Spinal cord (tissue), 10 donors: ENCODE measurements around the gene OSBPL9. TPM values are rescaled to one million over a fixed set of nuclear protein-coding genes. Genes with fewer than 3 reads are reported as not detected.

ENCODE experiments used
- DNase-seq, 6 donors: peaks; one replicate each; pipeline versions ENCODE4 v3.0.0 to v3.0.0-alpha.2; 2013 to 2015; ENCODE audit warnings: low spot score in 6 of 6, low read depth in 4 of 6
- H3K27ac ChIP-seq: one replicate; pipeline ENCODE4 v1.5.1; 2013; ENCODE audit warnings: low read depth, low read length, control low read depth
- H3K27me3 ChIP-seq: one replicate; pipeline ENCODE4 v1.6.1; 2013; ENCODE audit warnings: low read length; ENCODE audit not compliant: control insufficient read depth, insufficient read depth
- H3K36me3 ChIP-seq: one replicate; pipeline ENCODE4 v1.6.1; 2013; ENCODE audit warnings: low read length; ENCODE audit not compliant: control insufficient read depth, insufficient read depth
- H3K4me1 ChIP-seq: one replicate; pipeline ENCODE4 v1.6.1; 2013; ENCODE audit warnings: low read length; ENCODE audit not compliant: control insufficient read depth, insufficient read depth
- H3K4me3 ChIP-seq: one replicate; pipeline ENCODE4 v1.5.1; 2013; ENCODE audit warnings: low read depth, low read length, control low read depth
- H3K9me3 ChIP-seq: one replicate; pipeline ENCODE4 v1.6.1; 2013; ENCODE audit warnings: low read length; ENCODE audit not compliant: control insufficient read depth, insufficient read depth
- WGBS: methylation state at CpG from one replicate; pipeline ENCODE4 v1.1.5; 2013; ENCODE audit warnings: missing lambda C conversion rate; ENCODE audit not compliant: insufficient coverage; 5-methylcytosine and 5-hydroxymethylcytosine counted together
- polyA plus RNA-seq, 2 donors: library from polyadenylated mRNA; unstranded; fragments of 120-200 nt; gene quantifications; one replicate each; pipeline ENCODE4 v1.2.1, GENCODE V29; 2013; ENCODE audit not compliant: insufficient read length in 2 of 2
- total RNA-seq, 2 donors: library from RNA; depleted of rRNA in 1 of 2; stranded (reverse); fragments of 120-200 nt in 1 of 2; fragments of >200 nt in 1 of 2; gene quantifications; one replicate each; pipeline versions ENCODE4 v1.2.3 to v1.2.4, GENCODE V29; 2013 to 2014
- donor health status: healthy.

OSBPL9 gene
- total and polyA plus RNA-seq, 4 donors = 73.6 to 96.2 (median 84.5) TPM

GRCh38 chr1:51631747-51632146, 14.9 kb downstream of the OSBPL9 start:
- Histone ChIP-seq H3K4me1 (no peaks in the 10 kb centered on the region), H3K27ac (no peak overlapping the region), H3K36me3 (peaks cover 4% of the 10 kb centered on the region), H3K4me3 (no peak overlapping the region), H3K27me3 (no peaks in the 10 kb centered on the region), H3K9me3 (no peaks in the 10 kb centered on the region)
- WGBS = no CpG with 5 or more reads among the region's 1 CpG
- no peak for DNase-seq

GRCh38 chr1:51634618-51635017, 17.7 kb downstream of the OSBPL9 start:
- Histone ChIP-seq H3K4me1 (no peaks in the 10 kb centered on the region), H3K9me3 (no peaks in the 10 kb centered on the region), H3K27ac (no peak overlapping the region), H3K27me3 (no peaks in the 10 kb centered on the region), H3K36me3 (peaks cover 4% of the 10 kb centered on the region), H3K4me3 (no peak overlapping the region)
- no peak for DNase-seq
- 100% methylated on average over 3 of the region's 7 CpGs for WGBS

- Histone ChIP-seq H3K27me3 (no peaks in the 10 kb centered on the region), H3K4me1 (no peaks in the 10 kb centered on the region), H3K27ac (no peak overlapping the region), H3K9me3 (no peaks in the 10 kb centered on the region), H3K4me3 (no peak overlapping the region), H3K36me3 (peaks cover 4% of the 10 kb centered on the region)
- DNase-seq = no peak
- no CpG with 5 or more reads among the region's 3 CpGs for WGBS
Measured at GRCh38 chr1:51635615-51636014, 18.7 kb downstream of the OSBPL9 start.

GRCh38 chr1:51636191-51636590, 19.3 kb downstream of the OSBPL9 start:
- no peaks in the 10 kb centered on the region for H3K9me3 ChIP-seq
- no peak for DNase-seq
- H3K4me3 ChIP-seq = no peak overlapping the region
- no peaks in the 10 kb centered on the region for H3K27me3 ChIP-seq
- WGBS = no CpG with 5 or more reads among the region's 2 CpGs
- peaks cover 4% of the 10 kb centered on the region for H3K36me3 ChIP-seq
- H3K27ac ChIP-seq = no peak overlapping the region
- no peaks in the 10 kb centered on the region for H3K4me1 ChIP-seq

- H3K27ac ChIP-seq = no peak overlapping the region
- DNase-seq = no peak
- no peaks in the 10 kb centered on the region for H3K4me1 ChIP-seq
- no peaks in the 10 kb centered on the region for H3K9me3 ChIP-seq
- peaks cover 4% of the 10 kb centered on the region for H3K36me3 ChIP-seq
- H3K27me3 ChIP-seq = no peaks in the 10 kb centered on the region
- 100% methylated on average over 1 of the region's 6 CpGs for WGBS
- no peak overlapping the region for H3K4me3 ChIP-seq
Measured at GRCh38 chr1:51636764-51637522, 20.1 kb downstream of the OSBPL9 start.

GRCh38 chr1:51638350-51638749, 21.5 kb downstream of the OSBPL9 start:
- WGBS = no CpG with 5 or more reads among the region's 3 CpGs

GRCh38 chr1:51639694-51640093, 22.8 kb downstream of the OSBPL9 start:
- H3K9me3 ChIP-seq = no peaks in the 10 kb centered on the region
- H3K27ac ChIP-seq = no peak overlapping the region
- no peaks in the 10 kb centered on the region for H3K4me1 ChIP-seq
- H3K4me3 ChIP-seq = no peak overlapping the region
- DNase-seq = no peak
- WGBS = no CpG with 5 or more reads among the region's 3 CpGs
- H3K36me3 ChIP-seq = peaks cover 4% of the 10 kb centered on the region
- H3K27me3 ChIP-seq = no peaks in the 10 kb centered on the region

More at GRCh38 chr1:51638350-51638749, 21.5 kb downstream of the OSBPL9 start:
- DNase-seq = no peak
- no peaks in the 10 kb centered on the region for H3K9me3 ChIP-seq
- no peak overlapping the region for H3K27ac ChIP-seq
- no peak overlapping the region for H3K4me3 ChIP-seq
- peaks cover 4% of the 10 kb centered on the region for H3K36me3 ChIP-seq
- no peaks in the 10 kb centered on the region for H3K4me1 ChIP-seq
- H3K27me3 ChIP-seq = no peaks in the 10 kb centered on the region

GRCh38 chr1:51641096-51641495, 24.2 kb downstream of the OSBPL9 start:
- Histone ChIP-seq H3K4me3 (no peak overlapping the region), H3K27me3 (no peaks in the 10 kb centered on the region), H3K27ac (no peak overlapping the region), H3K4me1 (no peaks in the 10 kb centered on the region), H3K9me3 (no peaks in the 10 kb centered on the region), H3K36me3 (peaks cover 3% of the 10 kb centered on the region)
- no CpG with 5 or more reads among the region's 2 CpGs for WGBS
- no peak for DNase-seq

GRCh38 chr1:51642739-51643142, 25.8 kb downstream of the OSBPL9 start:
- Histone ChIP-seq H3K9me3 (peaks cover 5% of the 10 kb centered on the region), H3K27ac (peak overlapping the region; percentile 55), H3K36me3 (no peaks in the 10 kb centered on the region), H3K27me3 (no peaks in the 10 kb centered on the region), H3K4me3 (no peak overlapping the region), H3K4me1 (no peaks in the 10 kb centered on the region)
- WGBS = no CpG with 5 or more reads among the region's 1 CpG
- DNase-seq = peak in 1 of 6 donors; percentile 78

GRCh38 chr1:51643362-51643761, 26.5 kb downstream of the OSBPL9 start:
- Histone ChIP-seq H3K27ac (peak overlapping the region; percentile 53), H3K4me3 (no peak overlapping the region), H3K4me1 (no peaks in the 10 kb centered on the region), H3K36me3 (no peaks in the 10 kb centered on the region), H3K9me3 (peaks cover 5% of the 10 kb centered on the region), H3K27me3 (no peaks in the 10 kb centered on the region)
- DNase-seq = no peak
- 91% methylated on average over 1 of the region's 1 CpG for WGBS
